ENCODE data around the gene SLC6A15.

SLC6A15 gene

GRCh38 chr12:84912198-84913128, at the start of gene SLC6A15:
Gene SLC6A15 (minus strand): TSS chr12:84912799. CDS start chr12:84892120, 20,679 bp downstream.
- in situ Hi-C loops (cut with MboI; ENCODE audit: low sequenced_read_pairs) = no loop called here

- in situ Hi-C loops (cut with MboI; ENCODE audit: low sequenced_read_pairs) = no loop called here
Observed at GRCh38 chr12:84960918-84961317, 48.3 kb upstream of the SLC6A15 start.

GRCh38 chr12:84955298-84955697, 42.7 kb upstream of the SLC6A15 start:
- in situ Hi-C loops (cut with MboI; ENCODE audit: low sequenced_read_pairs) = no loop called here

DNA sequence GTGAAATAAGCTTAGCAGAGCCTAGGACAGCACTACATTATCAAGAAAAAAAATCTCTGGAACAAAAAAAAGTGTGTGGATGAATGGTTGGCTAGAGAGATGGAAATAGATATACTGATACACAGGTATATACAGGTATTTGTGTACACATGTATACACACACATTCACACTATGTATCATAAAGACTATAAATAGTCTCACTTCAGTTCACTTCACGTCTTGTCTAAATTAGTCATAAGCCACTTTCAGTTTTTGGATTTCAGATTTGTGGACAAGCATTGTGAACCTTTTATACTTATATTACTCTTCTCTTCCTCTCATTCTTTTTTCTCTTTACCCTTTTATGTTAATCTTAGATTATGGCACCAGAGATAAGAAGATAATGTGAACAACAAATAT, 41.8 kb upstream of the SLC6A15 start:
- in situ Hi-C loops (cut with MboI; ENCODE audit: low sequenced_read_pairs) = no loop called here

DNA sequence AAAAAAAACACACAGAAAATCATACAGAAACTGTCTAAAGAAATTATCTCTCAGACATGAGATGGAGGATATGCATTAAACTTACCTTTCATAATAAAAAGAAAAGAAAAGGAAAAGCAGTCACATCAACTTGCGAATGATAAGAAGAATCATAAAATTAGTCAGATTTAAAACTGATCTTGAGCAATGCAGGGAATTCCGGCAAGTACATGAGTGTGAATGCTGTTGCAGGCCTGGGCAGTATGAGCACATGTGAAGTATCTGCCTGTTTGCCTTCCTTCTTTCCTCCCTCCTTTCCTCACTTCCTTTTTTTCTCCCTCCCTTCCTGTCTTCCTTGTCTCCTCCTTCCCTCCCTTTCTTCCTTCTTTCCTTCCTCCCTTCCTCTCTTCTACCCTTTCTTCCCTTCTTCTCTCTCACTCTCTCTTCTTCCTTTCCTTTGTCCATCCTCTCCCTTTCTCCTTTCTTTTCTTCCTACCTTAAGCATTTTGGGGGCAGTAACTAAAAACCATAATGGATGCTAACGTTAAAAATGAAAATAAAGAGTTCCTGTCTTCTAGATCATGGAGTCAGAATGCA, 38.5 kb upstream of the SLC6A15 start:
- in situ Hi-C loops (cut with MboI; ENCODE audit: low sequenced_read_pairs) = no loop called here

GRCh38 chr12:84946753-84947152, 34.2 kb upstream of the SLC6A15 start:
- in situ Hi-C loops (cut with MboI; ENCODE audit: low sequenced_read_pairs) = no loop called here

- in situ Hi-C loops (cut with MboI; ENCODE audit: low sequenced_read_pairs) = no loop called here
Observed at GRCh38 chr12:84937415-84937814, 24.8 kb upstream of the SLC6A15 start.

GRCh38 chr12:84929501-84929900, 16.9 kb upstream of the SLC6A15 start:
- in situ Hi-C loops (cut with MboI; ENCODE audit: low sequenced_read_pairs) = no loop called here

DNA sequence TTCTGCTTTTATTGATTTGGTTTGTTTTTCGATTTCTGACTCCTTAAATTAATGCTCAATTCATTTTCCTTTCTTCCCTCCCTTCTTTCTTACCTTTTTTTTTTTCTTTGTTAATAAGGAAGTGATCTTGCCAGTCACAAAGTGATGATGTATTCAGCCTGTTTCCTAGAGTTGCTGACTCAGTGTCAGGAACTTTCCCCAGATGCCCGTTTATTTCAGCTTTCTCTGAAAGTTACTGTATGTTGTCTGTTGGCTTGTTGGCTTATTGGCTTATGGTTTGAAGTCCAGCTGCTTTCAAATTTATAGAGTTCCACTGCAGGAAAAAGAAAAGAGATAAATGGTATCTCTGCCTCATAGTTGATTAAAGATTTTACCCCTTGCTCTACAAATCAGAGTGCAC, 12.4 kb upstream of the SLC6A15 start:
- in situ Hi-C loops (cut with MboI; ENCODE audit: low sequenced_read_pairs) = no loop called here

DNA sequence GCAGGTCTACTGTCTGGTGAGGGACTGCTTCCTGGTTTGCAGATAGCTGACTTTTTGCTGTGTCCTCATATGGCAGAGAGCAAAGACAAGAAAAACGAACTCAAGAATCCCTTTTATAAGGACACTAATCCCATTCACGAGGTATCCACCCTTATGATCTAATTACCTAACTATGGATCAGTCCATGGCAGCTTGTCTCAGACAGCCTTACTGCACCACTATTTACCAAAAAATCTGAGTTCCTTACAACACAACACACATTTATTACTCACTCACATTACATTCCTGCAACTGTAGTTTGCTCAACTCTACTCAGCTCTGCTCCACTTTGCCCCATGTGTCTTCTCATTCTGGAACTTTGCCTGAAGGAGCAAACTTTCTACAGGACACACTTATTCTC, 10.1 kb upstream of the SLC6A15 start:
- in situ Hi-C loops (cut with MboI; ENCODE audit: low sequenced_read_pairs) = no loop called here

- in situ Hi-C loops (cut with MboI; ENCODE audit: low sequenced_read_pairs) = no loop called here
Observed at GRCh38 chr12:84920331-84920730, 7.7 kb upstream of the SLC6A15 start.

DNA sequence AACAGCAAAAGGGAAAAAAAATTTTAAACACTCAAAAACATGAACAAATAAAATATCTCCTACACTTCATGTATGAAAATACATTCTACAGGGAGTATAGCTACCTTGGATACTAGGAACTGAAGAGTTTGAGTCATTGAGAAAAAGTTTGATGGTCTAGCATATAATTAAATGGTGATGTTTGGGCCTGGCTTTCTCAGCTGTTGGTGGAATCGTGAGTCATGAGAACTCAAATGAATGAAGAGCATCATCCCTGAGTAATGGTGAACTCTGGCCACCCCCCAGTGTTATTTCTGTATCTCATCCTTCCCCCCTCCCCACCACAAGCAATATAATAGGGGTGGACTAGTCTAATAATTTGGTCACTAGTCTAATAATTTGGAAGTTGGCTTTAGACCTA, 6.7 kb upstream of the SLC6A15 start:
- in situ Hi-C loops (cut with MboI; ENCODE audit: low sequenced_read_pairs) = no loop called here

GRCh38 chr12:84913129-84913515, 523 bp upstream of the SLC6A15 start:
- in situ Hi-C loops (cut with MboI; ENCODE audit: low sequenced_read_pairs) = no loop called here

- in situ Hi-C loops (cut with MboI; ENCODE audit: low sequenced_read_pairs) = no loop called here
Observed at GRCh38 chr12:84911271-84912197, 1.1 kb downstream of the SLC6A15 start.

GRCh38 chr12:84910549-84911241, 1.9 kb downstream of the SLC6A15 start:
- in situ Hi-C loops (cut with MboI; ENCODE audit: low sequenced_read_pairs) = no loop called here

- in situ Hi-C loops (cut with MboI; ENCODE audit: low sequenced_read_pairs) = no loop called here
Observed at GRCh38 chr12:84904051-84904450, 8.5 kb downstream of the SLC6A15 start.

DNA sequence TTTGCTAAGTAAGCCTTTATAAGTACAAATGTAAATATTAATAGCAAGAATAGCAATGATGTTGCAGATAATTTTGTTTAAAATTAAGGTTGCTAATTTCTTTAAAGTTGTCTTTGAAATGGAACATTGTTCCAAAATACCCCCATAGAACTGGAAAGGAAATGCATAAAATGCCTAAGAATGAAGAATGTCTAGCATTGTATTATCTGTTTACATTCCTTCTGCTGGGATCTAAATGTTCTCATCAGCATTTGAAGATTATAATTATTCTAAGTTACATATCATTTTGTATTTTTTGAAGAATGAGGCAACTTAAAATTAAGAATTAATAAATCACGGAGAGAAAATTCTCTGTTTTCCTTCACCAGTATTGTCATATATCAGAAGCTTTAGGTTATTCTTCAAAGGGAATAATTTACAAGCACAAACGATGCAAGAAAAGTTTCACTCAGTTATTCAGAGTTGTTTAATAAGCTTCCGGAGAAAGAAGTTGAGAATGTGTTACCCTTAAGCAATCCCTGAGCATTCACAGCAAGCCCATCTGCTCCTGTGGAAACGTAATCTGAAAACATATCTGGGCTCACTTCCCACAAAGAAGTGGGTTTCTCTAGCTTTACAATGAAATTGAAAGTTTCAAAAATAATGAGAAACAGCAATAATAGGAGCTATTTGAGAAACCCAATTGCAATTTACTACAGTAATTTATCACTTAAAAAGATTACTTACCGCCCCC, 21.3 kb downstream of the SLC6A15 start:
- in situ Hi-C loops (cut with MboI; ENCODE audit: low sequenced_read_pairs) = no loop called here

- in situ Hi-C loops (cut with MboI; ENCODE audit: low sequenced_read_pairs) = no loop called here
Observed at GRCh38 chr12:84889818-84890217, 22.8 kb downstream of the SLC6A15 start.

DNA sequence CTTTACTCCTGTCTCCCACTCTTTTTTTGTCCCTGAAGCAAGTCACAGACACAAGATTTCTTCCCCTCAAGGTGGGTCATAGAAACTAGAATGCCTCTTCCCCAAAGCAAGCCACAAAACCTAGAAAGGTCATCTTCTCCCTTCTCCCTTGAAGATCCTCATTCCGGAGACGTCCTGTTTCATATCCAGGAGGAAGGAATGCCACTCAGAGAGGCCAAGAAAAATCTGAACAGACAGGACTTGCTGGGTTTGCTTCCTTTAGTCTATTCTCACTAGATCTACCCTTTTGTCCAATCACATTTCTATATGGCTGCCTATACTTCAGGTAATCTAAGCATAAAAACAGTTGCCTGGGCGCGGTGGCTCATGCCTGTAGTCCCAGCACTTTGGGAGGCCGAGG, 23.7 kb downstream of the SLC6A15 start:
- in situ Hi-C loops (cut with MboI; ENCODE audit: low sequenced_read_pairs) = no loop called here

GRCh38 chr12:84877340-84877739, 35.3 kb downstream of the SLC6A15 start:
- in situ Hi-C loops (cut with MboI; ENCODE audit: low sequenced_read_pairs) = no loop called here

All from hTERT RPE-1 (cell line).